ENCODE measurements around the gene XRN1.

The XRN1 gene

DNA sequence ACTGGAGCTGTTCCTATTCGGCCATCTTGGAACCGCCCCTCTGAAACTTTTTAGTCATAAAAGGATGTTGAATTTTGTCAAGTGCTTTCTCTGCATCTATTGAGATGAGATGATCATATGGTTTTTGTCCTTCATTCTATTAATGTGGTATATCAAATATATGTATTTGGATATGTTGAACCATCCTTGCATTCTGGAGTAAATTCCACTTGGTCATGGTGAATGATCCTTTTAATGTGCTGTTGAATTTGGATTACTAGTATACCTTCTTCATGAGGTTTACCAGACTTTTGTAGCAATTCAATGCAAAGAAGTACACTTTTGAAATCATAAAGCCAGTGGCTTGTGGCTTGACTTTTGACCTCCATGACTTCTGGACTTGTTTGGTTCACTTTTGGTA is 33.4 kb upstream of the XRN1 start:
- Histone ChIP-seq H3K36me3 (peaks cover 48% of the 10 kb centered on the region), H3K27me3 (no peaks in the 10 kb centered on the region), H3K9me3 (peaks cover 6% of the 10 kb centered on the region; the same call in 1 of the 2 replicates), H3K4me3 (ENCODE audit: low read depth, low read length) (no peak overlapping the region), H3K4me1 (no peaks in the 10 kb centered on the region)
- DNase-seq = no peak
- TF ChIP-seq, protein P1, sequence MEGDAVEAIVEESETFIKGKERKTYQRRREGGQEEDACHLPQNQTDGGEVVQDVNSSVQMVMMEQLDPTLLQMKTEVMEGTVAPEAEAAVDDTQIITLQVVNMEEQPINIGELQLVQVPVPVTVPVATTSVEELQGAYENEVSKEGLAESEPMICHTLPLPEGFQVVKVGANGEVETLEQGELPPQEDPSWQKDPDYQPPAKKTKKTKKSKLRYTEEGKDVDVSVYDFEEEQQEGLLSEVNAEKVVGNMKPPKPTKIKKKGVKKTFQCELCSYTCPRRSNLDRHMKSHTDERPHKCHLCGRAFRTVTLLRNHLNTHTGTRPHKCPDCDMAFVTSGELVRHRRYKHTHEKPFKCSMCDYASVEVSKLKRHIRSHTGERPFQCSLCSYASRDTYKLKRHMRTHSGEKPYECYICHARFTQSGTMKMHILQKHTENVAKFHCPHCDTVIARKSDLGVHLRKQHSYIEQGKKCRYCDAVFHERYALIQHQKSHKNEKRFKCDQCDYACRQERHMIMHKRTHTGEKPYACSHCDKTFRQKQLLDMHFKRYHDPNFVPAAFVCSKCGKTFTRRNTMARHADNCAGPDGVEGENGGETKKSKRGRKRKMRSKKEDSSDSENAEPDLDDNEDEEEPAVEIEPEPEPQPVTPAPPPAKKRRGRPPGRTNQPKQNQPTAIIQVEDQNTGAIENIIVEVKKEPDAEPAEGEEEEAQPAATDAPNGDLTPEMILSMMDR (IDR thresholded peaks at IDR 0.05; ENCODE audit: low read depth, low read length) = no peak

DNA sequence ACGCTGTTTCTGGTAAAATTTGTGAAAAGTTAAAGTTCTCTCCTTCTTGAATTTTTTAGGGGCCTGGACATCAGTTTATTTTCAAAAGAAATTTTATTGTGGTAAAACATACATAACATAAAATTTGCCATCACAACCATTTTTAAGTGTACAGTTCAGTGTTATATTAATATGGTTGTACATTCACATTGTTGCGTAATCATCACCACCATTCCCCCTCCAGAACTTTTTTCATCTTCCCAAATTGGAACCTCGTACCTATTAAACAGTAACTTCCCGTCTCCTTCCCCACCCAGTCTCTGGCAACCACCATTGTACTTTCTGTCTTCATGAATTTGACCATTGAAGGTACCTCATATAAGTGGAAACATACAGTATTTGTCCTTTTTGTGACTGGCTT is 23.0 kb upstream of the XRN1 start:
- H3K4me1 ChIP-seq = no peaks in the 10 kb centered on the region
- no peak for DNase-seq
- TF ChIP-seq, protein P1 (IDR thresholded peaks at IDR 0.05; ENCODE audit: low read depth, low read length) = no peak
- H3K27me3 ChIP-seq = no peaks in the 10 kb centered on the region
- no peaks in the 10 kb centered on the region for H3K9me3 ChIP-seq
- no peak overlapping the region for H3K4me3 ChIP-seq (ENCODE audit: low read depth, low read length)
- peaks cover 6% of the 10 kb centered on the region for H3K36me3 ChIP-seq

DNA sequence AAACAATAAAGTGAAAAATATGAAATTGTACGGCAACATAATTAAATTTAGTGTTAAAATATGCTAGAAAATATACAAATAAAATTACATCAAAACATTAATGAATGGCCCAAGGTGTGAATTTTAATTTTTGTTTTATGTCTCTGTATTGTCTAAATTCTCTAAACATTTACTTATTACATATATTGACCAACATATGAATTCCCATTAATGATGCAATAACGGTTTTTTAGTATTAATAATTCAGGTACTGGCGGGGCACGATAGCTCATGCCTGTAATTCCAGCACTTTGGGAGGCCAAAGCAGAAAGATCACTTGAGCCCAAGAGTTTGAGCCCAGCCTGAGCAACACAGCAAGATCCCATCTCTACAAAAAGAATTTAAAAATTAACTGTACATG is 20.6 kb upstream of the XRN1 start:
- H3K4me3 ChIP-seq (ENCODE audit: low read depth, low read length) = no peak overlapping the region
- H3K9me3 ChIP-seq = no peaks in the 10 kb centered on the region
- TF ChIP-seq, protein P1 (IDR thresholded peaks at IDR 0.05; ENCODE audit: low read depth, low read length) = no peak
- no peaks in the 10 kb centered on the region for H3K27me3 ChIP-seq
- DNase-seq = no peak
- no peaks in the 10 kb centered on the region for H3K4me1 ChIP-seq
- H3K36me3 ChIP-seq = peaks cover 9% of the 10 kb centered on the region

DNA sequence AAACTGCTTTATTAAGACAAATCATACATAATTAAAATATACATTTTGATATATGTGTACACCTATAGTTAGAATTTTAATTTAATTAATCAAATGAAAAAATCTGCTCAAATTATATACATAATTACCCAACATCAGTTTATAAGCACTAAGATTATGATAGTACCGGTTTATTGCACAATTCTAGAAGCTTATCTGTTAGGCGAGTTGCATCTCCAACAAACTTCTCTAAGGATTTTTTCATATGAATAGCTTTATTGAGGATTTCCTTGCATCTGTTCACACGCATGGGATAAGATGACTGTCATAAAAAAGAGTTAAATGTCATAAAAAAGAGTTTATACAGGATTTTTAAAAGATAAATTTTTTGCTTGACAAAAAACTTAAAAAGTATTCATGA is 19.9 kb upstream of the XRN1 start:
- TF ChIP-seq, protein P1 (IDR thresholded peaks at IDR 0.05; ENCODE audit: low read depth, low read length) = no peak
- Histone ChIP-seq H3K27me3 (no peaks in the 10 kb centered on the region), H3K36me3 (peaks cover 9% of the 10 kb centered on the region), H3K4me1 (no peaks in the 10 kb centered on the region), H3K9me3 (no peaks in the 10 kb centered on the region), H3K4me3 (ENCODE audit: low read depth, low read length) (no peak overlapping the region)
- no peak for DNase-seq

DNA sequence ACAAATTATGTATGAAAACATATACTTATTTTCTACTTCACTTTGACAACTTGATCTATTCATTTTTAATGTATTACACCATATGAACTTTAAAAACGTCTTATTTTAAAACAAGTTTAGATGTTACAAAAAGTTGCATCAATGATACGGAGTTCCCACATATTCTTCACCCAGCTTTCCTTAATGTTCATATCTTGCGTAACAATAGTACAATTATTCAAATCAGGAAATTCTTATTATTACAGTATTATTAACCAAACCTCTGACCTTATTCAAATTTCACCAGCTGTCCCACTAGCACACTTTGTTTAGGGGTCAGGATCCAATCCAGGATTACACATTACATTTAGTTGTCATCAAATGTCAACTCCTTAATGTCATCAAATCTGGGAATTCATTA is 12.9 kb upstream of the XRN1 start:
- peaks cover 18% of the 10 kb centered on the region for H3K36me3 ChIP-seq

DNA sequence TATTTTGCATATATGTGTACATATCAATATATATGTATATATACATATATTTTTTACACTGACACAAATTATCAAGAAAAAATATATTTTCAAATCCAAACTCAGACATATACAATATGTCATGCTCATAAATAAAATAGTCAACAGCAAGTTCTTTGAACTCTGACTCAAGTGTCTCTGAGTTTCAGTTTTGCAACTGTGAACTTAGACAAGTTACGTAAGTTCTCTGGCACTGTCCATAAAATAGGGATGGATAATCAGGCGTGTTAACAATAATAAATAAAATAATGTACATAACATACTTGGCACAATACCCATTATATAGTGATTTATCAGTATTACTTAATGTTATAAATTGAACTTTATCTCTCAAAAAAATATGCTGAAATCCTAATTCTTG is 12.1 kb upstream of the XRN1 start:
- H3K9me3 ChIP-seq = no peaks in the 10 kb centered on the region
- H3K27me3 ChIP-seq = no peaks in the 10 kb centered on the region
- H3K4me1 ChIP-seq = no peaks in the 10 kb centered on the region
- H3K4me3 ChIP-seq (ENCODE audit: low read depth, low read length) = no peak overlapping the region
- DNase-seq = no peak
- TF ChIP-seq, protein P1 (IDR thresholded peaks at IDR 0.05; ENCODE audit: low read depth, low read length) = no peak
- H3K36me3 ChIP-seq = peaks cover 15% of the 10 kb centered on the region

More for the DNA sequence above, 12.9 kb upstream of the XRN1 start:
- H3K4me1 ChIP-seq = no peaks in the 10 kb centered on the region
- no peak overlapping the region for H3K4me3 ChIP-seq (ENCODE audit: low read depth, low read length)
- H3K27me3 ChIP-seq = no peaks in the 10 kb centered on the region
- H3K9me3 ChIP-seq = no peaks in the 10 kb centered on the region
- TF ChIP-seq, protein P1 (IDR thresholded peaks at IDR 0.05; ENCODE audit: low read depth, low read length) = no peak
- DNase-seq = no peak
